HCT116 (cell line): ENCODE results near the gene GOLGA7B. TPM values are rescaled to one million over a fixed set of nuclear protein-coding genes. Genes with fewer than 3 reads are reported as not detected.

Source experiments
- ATAC-seq: fragments of 200-7000 bp; cut with Tn5 transposase; 2 replicates; pipeline ENCODE4 v1.9.1; 2020; ENCODE audit warnings: mild to moderate bottlenecking, moderate library complexity
- BruUV-seq: library from RNA; stranded (reverse); fragments of 400-500 nt; replicated peaks from 2 replicates; lab custom pipeline; 2021; lab: Mats Ljungman, UMichigan
- CTCF ChIA-PET: fragments of 300-600 bp; sonication (Branson Sonifier 250); formaldehyde crosslinking; loops from one replicate; lab custom pipeline; 2021; ENCODE audit warnings: antibody characterized with exemption; lab: Charles Lee
- POLR2A ChIA-PET: fragments of 300-600, 350-600 bp; sonication (Branson Sonifier 250); formaldehyde crosslinking; loops from one replicate; lab custom pipeline; 2021; ENCODE audit warnings: antibody characterized with exemption; lab: Charles Lee
- RAD21 ChIA-PET, 2 experiments: fragments of 300-600 bp; sonication (Branson Sonifier 250); formaldehyde crosslinking; loops; one replicate each; lab custom pipeline; 2023; ENCODE audit warnings: low total read pairs in 2 of 2; ENCODE audit not compliant: uncharacterized antibody in 2 of 2, unreplicated experiment in 2 of 2, low non-redundant PET in 1 of 2; lab: Charles Lee
- DNase-seq: peaks from one replicate; pipeline ENCODE4 v3.0.0-alpha.2; 2010; ENCODE audit warnings: low read depth, low spot score
- H2AFZ ChIP-seq: fragments of 200-600 bp; shearing (Covaris generic), sonication (generic); 2 replicates; pipeline ENCODE4 v1.6.1; 2017; ENCODE audit warnings: low read depth, mixed run types, mixed read lengths, antibody characterized with exemption, low read length; ENCODE audit not compliant: poor library complexity, severe bottlenecking
- H3K27ac ChIP-seq: 2 replicates; pipeline ENCODE4 v1.5.1; 2012; ENCODE audit warnings: low read depth, low read length
- H3K27me3 ChIP-seq: fragments of 200-600 bp; sonication (generic); 2 replicates; pipeline ENCODE4 v1.6.1; 2016; ENCODE audit warnings: mixed run types, low read length, mixed read lengths; ENCODE audit not compliant: insufficient read depth
- H3K36me3 ChIP-seq, 2 experiments: fragments of 200-500 bp in 1 of 2; fragments of 200-600 bp in 1 of 2; sonication (Bioruptor generic) in 1 of 2; sonication (generic) in 1 of 2; 2 replicates each; pipeline versions ENCODE4 v1.5.1 to v1.6.1; 2014 to 2016; ENCODE audit warnings: low read length in 2 of 2, inconsistent platforms in 1 of 2, mixed read lengths in 1 of 2, mixed run types in 1 of 2; ENCODE audit not compliant: insufficient read depth in 2 of 2, control insufficient read depth in 1 of 2
- H3K4me1 ChIP-seq, 2 experiments: fragments of 200-600 bp in 1 of 2; sonication (generic) in 1 of 2; 2 replicates each; pipeline versions ENCODE4 v1.5.1 to v1.6.1; 2012 to 2017; ENCODE audit warnings: low read length in 2 of 2, inconsistent platforms in 1 of 2, mild to moderate bottlenecking in 1 of 2, mixed read lengths in 1 of 2, mixed run types in 1 of 2, moderate library complexity in 1 of 2; ENCODE audit not compliant: insufficient read depth in 2 of 2, control insufficient read depth in 1 of 2
- H3K4me2 ChIP-seq: fragments of 200-600 bp; sonication (generic); 2 replicates; pipeline ENCODE4 v1.6.1; 2017; ENCODE audit warnings: mixed run types, low read length, mixed read lengths
- H3K4me3 ChIP-seq, 2 experiments: fragments of 200-600 bp in 1 of 2; sonication (generic) in 1 of 2; replicated peaks in 1 of 2; 2 replicates each; pipeline ENCODE4 v1.5.1; 2011 to 2016; ENCODE audit warnings: low read length in 2 of 2, control low read depth in 1 of 2, low read depth in 1 of 2, mild to moderate bottlenecking in 1 of 2, mixed read lengths in 1 of 2, mixed run types in 1 of 2
- H3K79me2 ChIP-seq: fragments of 200-600 bp; sonication (generic); 2 replicates; pipeline ENCODE4 v1.6.1; 2017; ENCODE audit warnings: mild to moderate bottlenecking, mixed run types, low read length, moderate library complexity, mixed read lengths; ENCODE audit not compliant: insufficient read depth
- H3K9ac ChIP-seq: fragments of 200-600 bp; sonication (generic); 2 replicates; pipeline ENCODE4 v1.6.1; 2016; ENCODE audit warnings: low read length, mixed read lengths
- H3K9me2 ChIP-seq: fragments of 200-600 bp; sonication (generic), shearing (Covaris generic); 2 replicates; pipeline ENCODE4 v1.6.1; 2017; ENCODE audit warnings: mixed run types, mild to moderate bottlenecking, moderate library complexity; ENCODE audit not compliant: insufficient read depth
- H3K9me3 ChIP-seq, 2 experiments: fragments of 200-500 bp in 1 of 2; fragments of 200-600 bp in 1 of 2; sonication (Bioruptor generic) in 1 of 2; sonication (generic) in 1 of 2; 2 replicates each; pipeline ENCODE4 v1.6.1; 2014 to 2017; ENCODE audit warnings: low read length in 2 of 2, mixed read lengths in 2 of 2, inconsistent platforms in 1 of 2, low read depth in 1 of 2, mild to moderate bottlenecking in 1 of 2, mixed run types in 1 of 2, moderate library complexity in 1 of 2; ENCODE audit not compliant: control insufficient read depth in 1 of 2, insufficient read depth in 1 of 2
- H4K20me1 ChIP-seq: fragments of 200-600 bp; sonication (generic), shearing (Covaris generic); 2 replicates; pipeline ENCODE4 v1.6.1; 2017; ENCODE audit warnings: mixed run types, mild to moderate bottlenecking, moderate library complexity; ENCODE audit not compliant: insufficient read depth
- ATF3 ChIP-seq: IDR thresholded peaks from 2 replicates; pipeline ENCODE4 v1.6.1; 2012
- CEBPB ChIP-seq: IDR thresholded peaks from 2 replicates; pipeline ENCODE4 v1.6.1; 2012; ENCODE audit warnings: low read depth
- EGR1 ChIP-seq: IDR thresholded peaks from 2 replicates; pipeline ENCODE4 v1.6.1; 2012; ENCODE audit warnings: low read depth
- ELF1 ChIP-seq: IDR thresholded peaks from 2 replicates; pipeline ENCODE4 v1.6.1; 2012; ENCODE audit warnings: low read depth, borderline replicate concordance
- EZH2 ChIP-seq: fragments of 200-600 bp; sonication (generic); IDR thresholded peaks from 2 replicates; pipeline ENCODE4 v1.6.1; 2017; ENCODE audit warnings: antibody characterized with exemption, mixed run types
- EZH2phosphoT487 ChIP-seq: fragments of 200-600 bp; IDR thresholded peaks from 2 replicates; pipeline ENCODE4 v1.6.1; 2018; ENCODE audit warnings: antibody characterized with exemption, borderline replicate concordance
- FOSL1 ChIP-seq: IDR thresholded peaks from 2 replicates; pipeline ENCODE4 v1.6.1; 2012; ENCODE audit warnings: low read depth
- POLR2A ChIP-seq: IDR thresholded peaks from 2 replicates; pipeline ENCODE4 v1.7.0; 2011; ENCODE audit warnings: borderline replicate concordance; ENCODE audit not compliant: insufficient read depth, insufficient read length; ENCODE audit errors: extremely low read depth
- POLR2AphosphoS5 ChIP-seq: IDR thresholded peaks from 2 replicates; pipeline ENCODE4 v1.6.1; 2011; ENCODE audit warnings: mild to moderate bottlenecking, low read depth, low read length, moderate library complexity
- RAD21 ChIP-seq: IDR thresholded peaks from 2 replicates; pipeline ENCODE4 v1.6.1; 2012; ENCODE audit warnings: low read depth, mild to moderate bottlenecking
- SIN3A ChIP-seq: IDR thresholded peaks from 2 replicates; pipeline ENCODE4 v1.6.1; 2012; ENCODE audit warnings: low read depth
- SP1 ChIP-seq: IDR thresholded peaks from 2 replicates; pipeline ENCODE4 v1.6.1; 2012; ENCODE audit warnings: low read depth
- ZFX ChIP-seq: fragments of 450-650 bp; IDR thresholded peaks from 2 replicates; pipeline ENCODE4 v1.6.1; 2017
- intact Hi-C: fragments of 100-400 bp; cut with micrococcal nuclease; formaldehyde crosslinking; loops from 2 replicates; pipeline ENCODE4 v1.10.0; 2022
- total RNA-seq: library from RNA; stranded (reverse); gene quantifications from one replicate; pipeline ENCODE4 v1.2.1, GENCODE V29; 2021; ENCODE audit not compliant: unreplicated experiment

The GOLGA7B gene
- total RNA-seq, 1 experiment from 2014 or later = 1.0 TPM

DNA sequence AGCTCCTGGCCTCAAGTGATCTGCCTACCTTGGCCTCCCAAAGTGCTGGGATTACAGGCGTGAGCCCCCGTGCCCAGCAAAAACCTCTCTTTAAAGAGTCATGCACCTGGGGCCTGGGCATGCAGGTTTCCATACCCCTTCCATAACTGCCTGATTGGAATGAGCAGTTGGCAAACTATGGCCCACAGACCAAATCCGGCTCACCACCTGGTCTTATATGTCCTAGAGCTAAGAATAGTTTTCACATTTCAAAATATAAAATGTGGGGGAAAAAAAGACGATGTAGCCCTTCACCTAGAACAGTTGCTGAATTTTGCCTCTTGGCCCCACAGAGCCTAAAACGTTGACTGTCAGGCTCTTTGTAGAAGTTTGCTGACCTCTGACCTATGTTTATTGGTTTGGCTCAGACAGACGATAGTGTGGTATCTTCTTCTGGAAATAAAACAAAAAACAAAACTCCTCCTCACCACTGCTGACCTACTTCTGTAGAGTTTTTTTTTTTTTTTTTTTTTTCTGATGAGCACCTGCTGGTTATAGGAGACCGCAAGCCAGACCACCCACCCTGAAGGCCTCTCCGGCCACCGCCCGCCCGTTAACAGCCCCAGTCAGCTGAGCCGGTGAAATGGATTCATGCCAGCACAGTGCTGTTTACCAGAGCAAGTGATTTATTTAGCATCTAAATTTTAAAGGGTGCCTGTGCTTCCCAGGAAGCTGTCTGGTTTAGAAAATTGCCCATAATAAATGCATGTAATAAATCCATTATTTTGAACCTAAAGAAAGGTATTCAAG lies 44.4 kb upstream of the GOLGA7B start:
- Histone ChIP-seq H3K79me2 (no peaks in the 10 kb centered on the region), H3K4me2 (no peak overlapping the region), H3K4me3 (no peak overlapping the region), H3K27me3 (no peaks in the 10 kb centered on the region; the same call in 1 of the 2 replicates), H3K27ac (no peak overlapping the region), H3K9me3 (no peaks in the 10 kb centered on the region), H2AFZ (no peak overlapping the region), H3K9ac (no peak overlapping the region), H3K9me2 (no peaks in the 10 kb centered on the region), H3K36me3 (no peaks in the 10 kb centered on the region), H3K4me1 (peaks cover 2 to 3% of the 10 kb centered on the region in 2 experiments; a peak in 3 of 4 replicates), H4K20me1 (no peaks in the 10 kb centered on the region)
- CTCF ChIA-PET = no interaction called here
- RAD21 ChIA-PET = no interaction called here
- BruUV-seq = no TSS peak
- no peak for ATAC-seq
- DNase-seq = no peak
- TF ChIP-seq FOSL1 (no peak), SP1 (no peak), ATF3 (no peak), SIN3A (no peak), EZH2 (no peak)
- POLR2A ChIA-PET = interaction anchor here (0.6 kb wide), 1 partner anchor 8 kb away, joined by 3 read pairs; no protein-coding TSS in a partner anchor
- intact Hi-C loops = no loop called here

DNA sequence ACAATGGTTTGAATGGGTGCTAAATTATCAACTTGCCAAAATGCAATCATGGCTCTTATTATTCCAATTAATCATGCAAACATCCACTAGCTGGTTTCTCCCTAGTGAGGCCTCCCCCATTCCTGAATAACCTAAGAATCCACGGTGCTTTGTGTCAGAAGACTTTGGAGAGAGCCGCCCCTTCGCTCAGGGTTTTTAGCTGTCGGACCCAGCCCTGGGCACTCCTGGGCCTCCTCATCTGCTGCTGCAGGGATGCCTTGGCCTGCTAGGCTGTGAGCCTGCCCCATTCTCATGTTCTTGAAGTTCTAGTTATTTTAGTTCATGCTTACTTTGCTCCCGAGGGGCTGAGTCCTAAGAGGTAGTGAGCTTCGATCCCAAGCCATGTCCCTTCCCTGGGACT lies 43.7 kb upstream of the GOLGA7B start:
- Histone ChIP-seq H3K4me2 (no peak overlapping the region), H2AFZ (no peak overlapping the region), H3K4me3 (no peak overlapping the region), H4K20me1 (no peaks in the 10 kb centered on the region), H3K27me3 (no peaks in the 10 kb centered on the region; the same call in 1 of the 2 replicates), H3K9me3 (no peaks in the 10 kb centered on the region), H3K9me2 (no peaks in the 10 kb centered on the region), H3K4me1 (peaks cover 2 to 9% of the 10 kb centered on the region in 2 experiments; a peak in 3 of 4 replicates)
- no peak for DNase-seq
- CTCF ChIA-PET = no interaction called here
- POLR2A ChIA-PET = no interaction called here
- TF ChIP-seq EGR1 (no peak), SP1 (no peak), RAD21 (no peak), CEBPB (no peak), POLR2A (no peak), ELF1 (no peak), POLR2AphosphoS5 (no peak), EZH2phosphoT487 (no peak), ZFX (no peak), FOSL1 (no peak)
- TF ChIP-seq, all 23 proteins: peak for 0
- Histone ChIP-seq H3K27ac (no peak overlapping the region), H3K36me3 (no peaks in the 10 kb centered on the region), H3K9ac (no peak overlapping the region), H3K79me2 (no peaks in the 10 kb centered on the region)
- no peak for ATAC-seq
- RAD21 ChIA-PET = interaction anchor here in 1 of 2 experiments (0.7 kb wide), 1 partner anchor 56 kb away, joined by 3 read pairs; no protein-coding TSS in a partner anchor
- intact Hi-C loops = no loop called here
- BruUV-seq = no TSS peak
